Mammary epithelial cell (primary cell): ENCODE measurements around the gene ABO.

Source experiments
- EZH2 ChIP-seq: IDR thresholded peaks from 2 replicates; pipeline ENCODE4 v1.6.1; 2012; ENCODE audit warnings: low read length, inconsistent platforms, borderline replicate concordance
- TF ChIP-seq, protein P1 (sequence below), 2 donors: IDR thresholded peaks in 1 of 2; conservative IDR thresholded peaks in 1 of 2; 2 replicates each; pipeline ENCODE4 v1.5.1; 2011 to 2012; ENCODE audit warnings: inconsistent platforms in 2 of 2, low read length in 2 of 2, mild to moderate bottlenecking in 2 of 2, control low read depth in 1 of 2, low read depth in 1 of 2; ENCODE audit not compliant: insufficient read depth in 1 of 2; ENCODE audit errors: extremely low read depth in 1 of 2

DNA sequence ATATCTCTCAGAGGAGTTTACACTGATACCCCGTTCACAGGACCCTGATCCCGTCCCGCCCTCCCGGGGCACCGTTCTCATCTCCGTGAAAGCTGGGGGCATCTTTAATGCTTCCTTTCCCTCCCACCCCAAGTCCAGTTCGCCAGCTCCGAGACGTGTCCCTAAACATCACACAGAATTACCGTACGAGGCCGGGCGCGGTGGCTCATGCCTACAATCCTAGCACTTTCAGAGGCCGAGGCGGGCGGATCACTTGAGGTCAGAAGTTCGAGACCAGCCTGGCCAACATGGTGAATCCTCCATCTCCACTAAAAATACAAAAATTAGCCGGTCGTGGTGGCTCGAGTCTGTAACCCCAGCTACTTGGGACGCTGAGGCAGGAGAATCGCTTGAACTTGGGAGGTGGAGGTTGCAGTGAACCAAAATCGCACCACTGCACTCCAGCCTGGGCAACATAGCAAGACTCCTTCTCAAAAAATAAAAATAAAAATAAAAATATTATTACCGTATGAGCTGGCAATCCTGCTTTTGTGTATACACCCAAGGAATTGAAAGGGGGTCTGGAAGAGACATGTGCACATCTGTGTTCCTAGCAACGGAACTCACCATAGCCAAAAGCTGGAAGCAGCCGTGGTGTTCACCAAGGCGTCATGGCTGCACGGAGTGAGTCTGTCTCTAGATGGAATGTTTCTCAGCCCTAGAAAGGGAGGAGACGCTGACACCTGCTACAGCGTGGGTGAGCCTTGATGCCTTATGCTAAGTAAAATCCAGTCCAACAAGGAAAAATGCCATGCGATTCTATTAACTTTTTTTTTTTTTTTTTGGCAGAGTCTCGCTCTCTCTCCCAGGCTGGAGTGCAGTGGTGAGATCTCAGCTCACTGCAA is 1.2 kb upstream of the ABO start:
- TF ChIP-seq, protein P1, sequence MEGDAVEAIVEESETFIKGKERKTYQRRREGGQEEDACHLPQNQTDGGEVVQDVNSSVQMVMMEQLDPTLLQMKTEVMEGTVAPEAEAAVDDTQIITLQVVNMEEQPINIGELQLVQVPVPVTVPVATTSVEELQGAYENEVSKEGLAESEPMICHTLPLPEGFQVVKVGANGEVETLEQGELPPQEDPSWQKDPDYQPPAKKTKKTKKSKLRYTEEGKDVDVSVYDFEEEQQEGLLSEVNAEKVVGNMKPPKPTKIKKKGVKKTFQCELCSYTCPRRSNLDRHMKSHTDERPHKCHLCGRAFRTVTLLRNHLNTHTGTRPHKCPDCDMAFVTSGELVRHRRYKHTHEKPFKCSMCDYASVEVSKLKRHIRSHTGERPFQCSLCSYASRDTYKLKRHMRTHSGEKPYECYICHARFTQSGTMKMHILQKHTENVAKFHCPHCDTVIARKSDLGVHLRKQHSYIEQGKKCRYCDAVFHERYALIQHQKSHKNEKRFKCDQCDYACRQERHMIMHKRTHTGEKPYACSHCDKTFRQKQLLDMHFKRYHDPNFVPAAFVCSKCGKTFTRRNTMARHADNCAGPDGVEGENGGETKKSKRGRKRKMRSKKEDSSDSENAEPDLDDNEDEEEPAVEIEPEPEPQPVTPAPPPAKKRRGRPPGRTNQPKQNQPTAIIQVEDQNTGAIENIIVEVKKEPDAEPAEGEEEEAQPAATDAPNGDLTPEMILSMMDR (conservative IDR thresholded peaks at IDR 0.05 in 1 of 2, IDR thresholded peaks at IDR 0.05 in 1 of 2; ENCODE audit: extremely low read depth in 1 of 2, insufficient read depth in 1 of 2, low read depth in 1 of 2, low read length in 2 of 2) = no peak
- no peak for TF ChIP-seq EZH2
